HG02885 (cell line): ENCODE results near the gene PLEKHF1.
"Not testable (repeated sequence)": the region's sequence is repeated elsewhere in the genome, so short reads cannot be mapped to it uniquely, and the experiment has no call there.

Experiments
- ATAC-seq: cut with Tn5 transposase; IDR thresholded peaks from one replicate; pipeline ENCODE4 v1.9.1; 2021; ENCODE audit warnings: mild to moderate bottlenecking; ENCODE audit not compliant: unreplicated experiment, poor library complexity

The PLEKHF1 gene

GRCh38 chr19:29665215-29665825 lies at the start of gene PLEKHF1:
PLEKHF1 (plus strand) TSS chr19:29665461; CDS start chr19:29673840, 8,379 bp downstream.
- peak; percentile 92 for ATAC-seq

GRCh38 chr19:29615891-29616425 lies 49.3 kb upstream of the PLEKHF1 start:
- ATAC-seq, result no peak

- ATAC-seq, result no peak
Measured at GRCh38 chr19:29616541-29616940, 48.7 kb upstream of the PLEKHF1 start.

- no peak for ATAC-seq
Measured at GRCh38 chr19:29617366-29618266, 47.6 kb upstream of the PLEKHF1 start.

- ATAC-seq, result no peak
Measured at GRCh38 chr19:29618434-29618833, 46.8 kb upstream of the PLEKHF1 start.

- ATAC-seq, result no peak
Measured at GRCh38 chr19:29618871-29619270, 46.4 kb upstream of the PLEKHF1 start.

- no peak for ATAC-seq
Measured at GRCh38 chr19:29620931-29621351, 44.3 kb upstream of the PLEKHF1 start.

- peak; percentile 49 for ATAC-seq
Measured at GRCh38 chr19:29622166-29623070, 42.8 kb upstream of the PLEKHF1 start.

GRCh38 chr19:29623726-29624488 lies 41.4 kb upstream of the PLEKHF1 start:
- ATAC-seq, result no peak

- ATAC-seq, result no peak
Measured at GRCh38 chr19:29624489-29625185, 40.6 kb upstream of the PLEKHF1 start.

GRCh38 chr19:29625186-29625651 lies 40.0 kb upstream of the PLEKHF1 start:
- no peak for ATAC-seq

- ATAC-seq, result no peak
Measured at GRCh38 chr19:29626386-29626785, 38.9 kb upstream of the PLEKHF1 start.

- not testable (repeated sequence) for ATAC-seq
Measured at GRCh38 chr19:29626832-29627231, 38.4 kb upstream of the PLEKHF1 start.

GRCh38 chr19:29628661-29629385 lies 36.4 kb upstream of the PLEKHF1 start:
- no peak for ATAC-seq

GRCh38 chr19:29629836-29630534 lies 35.3 kb upstream of the PLEKHF1 start:
- ATAC-seq, result no peak

GRCh38 chr19:29630655-29631054 lies 34.6 kb upstream of the PLEKHF1 start:
- ATAC-seq, result no peak

GRCh38 chr19:29631450-29631849 lies 33.8 kb upstream of the PLEKHF1 start:
- ATAC-seq, result no peak

GRCh38 chr19:29634002-29634401 lies 31.3 kb upstream of the PLEKHF1 start:
- ATAC-seq, result no peak
